ENCODE data around the gene THUMPD3. TPM values are rescaled to one million over a fixed set of nuclear protein-coding genes. Genes with fewer than 3 reads are reported as not detected.

THUMPD3 gene
- total RNA-seq, 4 donors from 2014 or later = 5.4 to 26.9 (median 19.4) TPM

GRCh38 chr3:9345041-9345440 is 17.8 kb upstream of the THUMPD3 start:
- TF ChIP-seq POLR2AphosphoS5 (IDR thresholded peaks at IDR 0.05) (no peak), POLR2A (IDR thresholded peaks at IDR 0.05) (no peak), CTCF (IDR thresholded peaks at IDR 0.05) (no peak), EP300 (IDR thresholded peaks at IDR 0.05; ENCODE audit: low read depth) (no peak)
- H3K9me3 ChIP-seq = no peaks in the 10 kb centered on the region
- H3K36me3 ChIP-seq = no peaks in the 10 kb centered on the region
- no peak overlapping the region for H3K27ac ChIP-seq
- 0% methylated on average over 1 of the region's 1 CpG; no CpG with 5 or more reads in 1 of the 2 donors for WGBS, 2 donors (ENCODE audit: low coverage in 1 of 2)
- intact Hi-C loops (cut with DNase I; ENCODE audit: low total_unique reads) (no loop called here), in situ Hi-C loops (cut with MboI; ENCODE audit: low pct_ligation_motif_present in 1 of 4, low pct_unique_long_range_greater_than_20kb in 1 of 4, low sequenced_read_pairs in 3 of 4) (no loop called here)
- H3K4me1 ChIP-seq = peaks cover 6 to 33% (median 19%) of the 10 kb centered on the region in 4 donors
- no peak overlapping the region for H3K4me3 ChIP-seq
- no peaks in the 10 kb centered on the region for H3K27me3 ChIP-seq
- no peak for DNase-seq

GRCh38 chr3:9346141-9346540 is 16.7 kb upstream of the THUMPD3 start:
- no peaks in the 10 kb centered on the region for H3K27me3 ChIP-seq
- no peak for DNase-seq
- H3K4me3 ChIP-seq = no peak overlapping the region
- intact Hi-C loops (cut with DNase I; ENCODE audit: low total_unique reads) = no loop called here
- H3K27ac ChIP-seq = no peak overlapping the region
- WGBS, 2 donors (ENCODE audit: low coverage in 1 of 2) = 86 to 88% methylated on average over 1 of the region's 1 CpG
- H3K36me3 ChIP-seq = no peaks in the 10 kb centered on the region
- in situ Hi-C loops (cut with MboI; ENCODE audit: low pct_ligation_motif_present in 1 of 4, low pct_unique_long_range_greater_than_20kb in 1 of 4, low sequenced_read_pairs in 3 of 4) = no loop called here
- TF ChIP-seq CTCF (IDR thresholded peaks at IDR 0.05) = no peak
- TF ChIP-seq POLR2A (IDR thresholded peaks at IDR 0.05) = no peak
- TF ChIP-seq EP300 (IDR thresholded peaks at IDR 0.05; ENCODE audit: low read depth) = no peak
- no peak for TF ChIP-seq POLR2AphosphoS5 (IDR thresholded peaks at IDR 0.05)
- peaks cover 5 to 22% (median 13%) of the 10 kb centered on the region in 4 donors for H3K4me1 ChIP-seq
- H3K9me3 ChIP-seq = no peaks in the 10 kb centered on the region

- Histone ChIP-seq H3K27me3 (no peaks in the 10 kb centered on the region), H3K9me3 (no peaks in the 10 kb centered on the region), H3K27ac (no peak overlapping the region), H3K4me1 (peaks cover 3 to 24% (median 18%) of the 10 kb centered on the region in 4 donors), H3K4me3 (no peak overlapping the region), H3K36me3 (no peaks in the 10 kb centered on the region)
- 83 to 89% methylated on average over 5 of the region's 5 CpGs for WGBS, 2 donors (ENCODE audit: low coverage in 1 of 2)
- no peak for TF ChIP-seq EP300 (IDR thresholded peaks at IDR 0.05; ENCODE audit: low read depth)
- TF ChIP-seq POLR2A (IDR thresholded peaks at IDR 0.05) = no peak
- TF ChIP-seq CTCF (IDR thresholded peaks at IDR 0.05) = no peak
- no peak for TF ChIP-seq POLR2AphosphoS5 (IDR thresholded peaks at IDR 0.05)
- intact Hi-C loops (cut with DNase I; ENCODE audit: low total_unique reads) = no loop called here
- DNase-seq = no peak
- in situ Hi-C loops (cut with MboI; ENCODE audit: low pct_ligation_motif_present in 1 of 4, low pct_unique_long_range_greater_than_20kb in 1 of 4, low sequenced_read_pairs in 3 of 4) = no loop called here
Observed at GRCh38 chr3:9347081-9347480, 15.8 kb upstream of the THUMPD3 start.

- 45 to 100% methylated on average over 1 to 2 of the region's 2 CpGs for WGBS, 2 donors (ENCODE audit: low coverage in 1 of 2)
- no peaks in the 10 kb centered on the region for H3K27me3 ChIP-seq
- no peak for TF ChIP-seq EP300 (IDR thresholded peaks at IDR 0.05; ENCODE audit: low read depth)
- TF ChIP-seq POLR2AphosphoS5 (IDR thresholded peaks at IDR 0.05) = no peak
- TF ChIP-seq CTCF (IDR thresholded peaks at IDR 0.05) = no peak
- no peak for TF ChIP-seq POLR2A (IDR thresholded peaks at IDR 0.05)
- intact Hi-C loops (cut with DNase I; ENCODE audit: low total_unique reads) (no loop called here), in situ Hi-C loops (cut with MboI; ENCODE audit: low pct_ligation_motif_present in 1 of 4, low pct_unique_long_range_greater_than_20kb in 1 of 4, low sequenced_read_pairs in 3 of 4) (no loop called here)
- no peak overlapping the region for H3K27ac ChIP-seq
- peaks cover 5 to 24% (median 18%) of the 10 kb centered on the region in 4 donors for H3K4me1 ChIP-seq
- H3K4me3 ChIP-seq = no peak overlapping the region
- H3K36me3 ChIP-seq = no peaks in the 10 kb centered on the region
- H3K9me3 ChIP-seq = no peaks in the 10 kb centered on the region
- no peak for DNase-seq
Observed at GRCh38 chr3:9347887-9348286, 15.0 kb upstream of the THUMPD3 start.

Data from transverse colon (tissue), 4 donors.